ENCODE data around the gene MYL10. TPM values are rescaled to one million over a fixed set of nuclear protein-coding genes. Genes with fewer than 3 reads are reported as not detected.

MYL10 gene
- total RNA-seq, 1 donor from 2014 or later = not detected

DNA sequence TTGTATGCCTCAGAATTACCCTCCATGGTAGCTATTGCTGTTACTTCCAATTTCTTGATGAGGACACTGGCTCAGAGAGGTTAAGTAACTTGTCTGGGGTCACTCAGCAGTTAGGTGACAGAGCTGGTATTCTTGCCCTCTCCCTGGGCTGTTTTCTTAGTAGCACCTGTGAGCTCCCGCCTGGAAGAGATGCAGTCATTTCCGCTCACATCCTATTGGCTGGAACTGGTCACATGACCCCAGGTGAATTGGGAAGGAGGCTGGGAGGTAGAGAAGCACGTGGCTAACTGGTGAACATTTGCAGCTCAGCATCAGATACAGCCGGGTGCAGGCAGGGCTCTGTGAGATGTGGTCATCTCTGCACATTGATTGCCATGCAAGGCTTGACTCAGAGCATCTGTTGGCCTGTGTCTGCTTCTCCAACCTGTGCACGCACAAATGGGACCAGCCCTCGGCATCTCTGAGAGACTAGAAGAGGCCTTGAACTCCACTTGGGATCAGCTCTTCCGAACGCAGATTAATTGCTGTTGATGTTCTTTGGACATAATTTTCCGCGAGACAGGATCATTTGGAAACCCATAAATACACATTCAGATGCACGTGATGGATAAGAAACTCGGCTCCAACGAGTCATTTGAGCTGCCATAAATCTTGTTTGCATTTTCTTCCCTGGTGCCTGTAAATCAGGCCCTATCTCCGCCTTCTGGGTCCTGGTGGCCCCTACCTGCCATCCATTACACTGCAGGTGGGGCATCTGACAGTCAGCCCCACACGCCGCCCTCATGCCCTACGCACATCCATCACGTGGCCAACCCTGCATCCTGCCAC lies 42.8 kb downstream of the MYL10 start:
- Mint-ChIP-seq H3K9me3 (peaks cover 8% of the 10 kb centered on the region), H3K4me3 (no peak overlapping the region), H3K27me3 (no peaks in the 10 kb centered on the region), H3K4me1 (ENCODE audit: unreplicated experiment) (peaks cover 21% of the 10 kb centered on the region), H3K36me3 (no peaks in the 10 kb centered on the region), H3K27ac (peak overlapping the region; percentile 64)
- TF ChIP-seq, protein P1, sequence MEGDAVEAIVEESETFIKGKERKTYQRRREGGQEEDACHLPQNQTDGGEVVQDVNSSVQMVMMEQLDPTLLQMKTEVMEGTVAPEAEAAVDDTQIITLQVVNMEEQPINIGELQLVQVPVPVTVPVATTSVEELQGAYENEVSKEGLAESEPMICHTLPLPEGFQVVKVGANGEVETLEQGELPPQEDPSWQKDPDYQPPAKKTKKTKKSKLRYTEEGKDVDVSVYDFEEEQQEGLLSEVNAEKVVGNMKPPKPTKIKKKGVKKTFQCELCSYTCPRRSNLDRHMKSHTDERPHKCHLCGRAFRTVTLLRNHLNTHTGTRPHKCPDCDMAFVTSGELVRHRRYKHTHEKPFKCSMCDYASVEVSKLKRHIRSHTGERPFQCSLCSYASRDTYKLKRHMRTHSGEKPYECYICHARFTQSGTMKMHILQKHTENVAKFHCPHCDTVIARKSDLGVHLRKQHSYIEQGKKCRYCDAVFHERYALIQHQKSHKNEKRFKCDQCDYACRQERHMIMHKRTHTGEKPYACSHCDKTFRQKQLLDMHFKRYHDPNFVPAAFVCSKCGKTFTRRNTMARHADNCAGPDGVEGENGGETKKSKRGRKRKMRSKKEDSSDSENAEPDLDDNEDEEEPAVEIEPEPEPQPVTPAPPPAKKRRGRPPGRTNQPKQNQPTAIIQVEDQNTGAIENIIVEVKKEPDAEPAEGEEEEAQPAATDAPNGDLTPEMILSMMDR (conservative IDR thresholded peaks at IDR 0.05) = no peak
- DNase-seq (ENCODE audit: extremely low spot score, unreplicated experiment) = peak; percentile 48

DNA sequence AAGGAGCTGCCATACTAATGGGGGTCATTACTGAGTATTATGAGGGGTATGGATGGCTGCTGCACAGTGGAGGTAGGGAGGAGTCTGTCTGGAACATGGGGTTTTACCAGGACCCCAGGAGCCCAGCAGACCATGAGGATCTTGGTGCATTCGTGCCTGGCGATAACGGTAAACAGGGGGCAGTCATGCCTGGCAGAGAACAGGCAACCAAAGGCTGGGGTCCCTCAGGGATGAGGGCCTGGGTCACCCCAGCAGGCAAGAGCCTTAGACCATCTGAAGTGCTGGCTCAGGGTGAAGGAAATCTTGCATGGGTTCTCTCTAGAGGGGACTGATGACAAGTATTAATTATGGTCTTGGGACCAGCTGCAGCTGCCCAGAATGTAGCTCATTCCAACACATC lies 46.1 kb downstream of the MYL10 start:
- peaks cover 18% of the 10 kb centered on the region for H3K9me3 Mint-ChIP-seq
- H3K4me3 Mint-ChIP-seq = no peak overlapping the region
- H3K27me3 Mint-ChIP-seq = no peaks in the 10 kb centered on the region
- H3K4me1 Mint-ChIP-seq (ENCODE audit: unreplicated experiment) = peaks cover 14% of the 10 kb centered on the region
- H3K36me3 Mint-ChIP-seq = no peaks in the 10 kb centered on the region
- no peak for DNase-seq (ENCODE audit: extremely low spot score, unreplicated experiment)
- H3K27ac Mint-ChIP-seq = no peak overlapping the region
- TF ChIP-seq, protein P1 (conservative IDR thresholded peaks at IDR 0.05) = no peak

DNA sequence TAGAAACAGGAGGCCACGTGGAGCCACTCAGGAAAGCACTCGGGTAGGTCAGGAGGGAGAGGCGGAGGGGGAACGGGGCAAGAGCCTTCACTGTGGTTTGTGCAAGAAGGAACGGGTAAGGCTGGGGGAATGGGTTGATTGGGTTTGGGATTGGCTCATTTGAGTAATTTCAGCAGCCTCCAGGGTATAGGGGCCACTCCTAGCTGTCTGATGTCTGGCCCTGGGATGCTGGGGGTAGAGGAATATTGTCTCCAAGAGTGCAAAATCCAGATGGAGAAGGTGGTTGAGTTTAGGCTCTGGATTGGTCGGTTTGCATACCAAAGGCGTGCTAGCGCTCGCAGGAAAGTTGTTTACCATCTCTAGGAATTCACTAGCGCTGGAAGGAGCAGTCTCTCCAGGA lies 47.2 kb downstream of the MYL10 start:
- H3K27me3 Mint-ChIP-seq = no peaks in the 10 kb centered on the region
- DNase-seq (ENCODE audit: extremely low spot score, unreplicated experiment) = no peak
- H3K4me3 Mint-ChIP-seq = no peak overlapping the region
- no peaks in the 10 kb centered on the region for H3K36me3 Mint-ChIP-seq
- TF ChIP-seq, protein P1 (conservative IDR thresholded peaks at IDR 0.05) = no peak
- no peak overlapping the region for H3K27ac Mint-ChIP-seq
- peaks cover 7% of the 10 kb centered on the region for H3K4me1 Mint-ChIP-seq (ENCODE audit: unreplicated experiment)
- H3K9me3 Mint-ChIP-seq = peaks cover 18% of the 10 kb centered on the region

DNA sequence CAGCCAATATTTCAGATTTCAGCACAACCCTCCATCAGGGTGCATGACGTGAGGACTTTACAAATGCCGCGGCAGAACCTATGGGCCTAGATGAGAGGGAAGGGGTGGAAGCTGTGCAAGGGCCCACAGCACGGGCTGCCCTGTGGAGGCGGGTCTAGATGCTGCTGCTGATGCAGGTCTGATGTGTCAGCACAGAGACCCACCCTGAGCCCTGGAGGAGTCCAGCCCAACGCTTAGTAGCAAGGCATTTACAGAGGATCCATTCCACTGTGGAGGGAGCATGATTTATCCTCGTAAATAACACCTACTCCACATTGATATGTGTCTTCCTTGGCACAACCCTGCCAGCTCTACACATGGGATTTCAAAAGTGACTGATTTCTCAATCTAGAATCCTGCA lies 48.5 kb downstream of the MYL10 start:
- Mint-ChIP-seq H3K27me3 (no peaks in the 10 kb centered on the region), H3K4me3 (no peak overlapping the region), H3K9me3 (peaks cover 18% of the 10 kb centered on the region), H3K4me1 (ENCODE audit: unreplicated experiment) (peaks cover 3% of the 10 kb centered on the region), H3K36me3 (no peaks in the 10 kb centered on the region), H3K27ac (no peak overlapping the region)
- TF ChIP-seq, protein P1 (conservative IDR thresholded peaks at IDR 0.05) = no peak
- DNase-seq (ENCODE audit: extremely low spot score, unreplicated experiment) = no peak

DNA sequence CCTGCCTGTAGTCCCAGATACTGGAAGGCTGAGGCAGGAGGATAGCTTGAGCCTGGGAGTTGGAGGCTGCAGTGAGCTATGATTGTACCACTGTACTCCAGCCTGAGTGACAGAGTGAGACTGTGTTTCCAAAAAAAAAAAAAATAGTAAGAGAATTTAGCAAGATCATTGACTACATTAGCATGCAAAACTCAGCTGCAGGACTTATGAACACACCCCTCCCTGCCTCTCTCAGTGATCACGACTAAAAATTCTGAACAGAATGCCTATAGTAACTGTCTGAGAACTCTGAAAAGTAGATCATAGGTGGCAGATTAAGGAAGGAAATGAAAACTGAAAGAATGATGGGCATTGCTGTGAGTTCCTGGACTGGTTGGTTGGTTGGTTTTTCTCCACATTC lies 50.5 kb downstream of the MYL10 start:
- DNase-seq (ENCODE audit: extremely low spot score, unreplicated experiment) = no peak
- Mint-ChIP-seq H3K27me3 (no peaks in the 10 kb centered on the region), H3K4me1 (ENCODE audit: unreplicated experiment) (peaks cover 8% of the 10 kb centered on the region), H3K27ac (no peak overlapping the region), H3K36me3 (no peaks in the 10 kb centered on the region), H3K9me3 (peaks cover 21% of the 10 kb centered on the region), H3K4me3 (no peak overlapping the region)
- TF ChIP-seq, protein P1 (conservative IDR thresholded peaks at IDR 0.05) = no peak
